Muscle layer of duodenum (tissue), 2 donors: ENCODE measurements around the gene DNAH6.

Experiments
- H3K27ac ChIP-seq: one replicate; pipeline ENCODE4 v1.7.0; 2013; ENCODE audit warnings: mild to moderate bottlenecking, low read length
- H3K27me3 ChIP-seq: one replicate; pipeline ENCODE4 v1.7.0; 2013; ENCODE audit warnings: low read depth, mild to moderate bottlenecking, control low read depth, low read length
- H3K36me3 ChIP-seq, 2 donors: one replicate each; pipeline ENCODE4 v1.7.0; 2013; ENCODE audit warnings: low read length in 2 of 2, control low read depth in 1 of 2, mild to moderate bottlenecking in 1 of 2; ENCODE audit not compliant: insufficient read depth in 2 of 2, control insufficient read depth in 1 of 2
- H3K4me1 ChIP-seq, 2 donors: one replicate each; pipeline ENCODE4 v1.7.0; 2013; ENCODE audit warnings: low read length in 2 of 2, mild to moderate bottlenecking in 2 of 2, control low read depth in 1 of 2, moderate library complexity in 1 of 2; ENCODE audit not compliant: insufficient read depth in 2 of 2, control insufficient read depth in 1 of 2
- H3K4me3 ChIP-seq, 2 donors: one replicate each; pipeline ENCODE4 v1.7.0; 2013; ENCODE audit warnings: low read length in 2 of 2, low read depth in 1 of 2, mild to moderate bottlenecking in 1 of 2
- H3K9me3 ChIP-seq, 2 donors: one replicate each; pipeline ENCODE4 v1.7.0; 2013; ENCODE audit warnings: low read length in 2 of 2, control low read depth in 1 of 2, mild to moderate bottlenecking in 1 of 2; ENCODE audit not compliant: control insufficient read depth in 1 of 2
- donor health status: healthy.

Gene DNAH6

GRCh38 chr2:84782717-84783442 is 266.6 kb downstream of the DNAH6 start:
- H3K4me1 ChIP-seq: no peaks in the 10 kb centered on the region
- no peaks in the 10 kb centered on the region for H3K36me3 ChIP-seq
- H3K9me3 ChIP-seq: no peaks in the 10 kb centered on the region
- H3K27me3 ChIP-seq: no peaks in the 10 kb centered on the region
- no peak overlapping the region for H3K27ac ChIP-seq
- H3K4me3 ChIP-seq: no peak overlapping the region

- no peak overlapping the region for H3K27ac ChIP-seq
- no peaks in the 10 kb centered on the region for H3K9me3 ChIP-seq
- H3K4me3 ChIP-seq: no peak overlapping the region
- no peaks in the 10 kb centered on the region for H3K4me1 ChIP-seq
- no peaks in the 10 kb centered on the region for H3K27me3 ChIP-seq
- no peaks in the 10 kb centered on the region for H3K36me3 ChIP-seq
These were observed 269.7 kb downstream of the DNAH6 start for GRCh38 chr2:84785950-84786349.

GRCh38 chr2:84786601-84787000 is 270.3 kb downstream of the DNAH6 start:
- no peaks in the 10 kb centered on the region for H3K27me3 ChIP-seq
- no peak overlapping the region for H3K4me3 ChIP-seq
- H3K4me1 ChIP-seq: no peaks in the 10 kb centered on the region
- no peak overlapping the region for H3K27ac ChIP-seq
- H3K36me3 ChIP-seq: no peaks in the 10 kb centered on the region
- H3K9me3 ChIP-seq: no peaks in the 10 kb centered on the region

GRCh38 chr2:84788027-84788426 is 271.7 kb downstream of the DNAH6 start:
- H3K4me3 ChIP-seq: no peak overlapping the region
- H3K27ac ChIP-seq: no peak overlapping the region
- no peaks in the 10 kb centered on the region for H3K9me3 ChIP-seq
- H3K4me1 ChIP-seq: no peaks in the 10 kb centered on the region
- no peaks in the 10 kb centered on the region for H3K27me3 ChIP-seq
- H3K36me3 ChIP-seq: no peaks in the 10 kb centered on the region

- H3K9me3 ChIP-seq: peaks cover 0 to under 1% of the 10 kb centered on the region in 2 donors
- H3K27me3 ChIP-seq: no peaks in the 10 kb centered on the region
- no peaks in the 10 kb centered on the region for H3K36me3 ChIP-seq
- no peaks in the 10 kb centered on the region for H3K4me1 ChIP-seq
- H3K27ac ChIP-seq: no peak overlapping the region
- no peak overlapping the region for H3K4me3 ChIP-seq
These were observed 272.2 kb downstream of the DNAH6 start for GRCh38 chr2:84788498-84788897.

- H3K27me3 ChIP-seq: no peaks in the 10 kb centered on the region
- no peak overlapping the region for H3K4me3 ChIP-seq
- H3K4me1 ChIP-seq: no peaks in the 10 kb centered on the region
- H3K9me3 ChIP-seq: peaks cover 0 to 2% of the 10 kb centered on the region in 2 donors
- H3K36me3 ChIP-seq: no peaks in the 10 kb centered on the region
- no peak overlapping the region for H3K27ac ChIP-seq
These were observed 276.7 kb downstream of the DNAH6 start for GRCh38 chr2:84792856-84793522.

- Histone ChIP-seq H3K9me3 (peaks cover 0 to 2% of the 10 kb centered on the region in 2 donors), H3K4me1 (no peaks in the 10 kb centered on the region), H3K27me3 (no peaks in the 10 kb centered on the region), H3K27ac (no peak overlapping the region), H3K36me3 (no peaks in the 10 kb centered on the region), H3K4me3 (no peak overlapping the region)
These were observed 277.3 kb downstream of the DNAH6 start for GRCh38 chr2:84793641-84794040.

- Histone ChIP-seq H3K4me3 (no peak overlapping the region), H3K27me3 (no peaks in the 10 kb centered on the region), H3K9me3 (peaks cover 0 to 2% of the 10 kb centered on the region in 2 donors), H3K36me3 (no peaks in the 10 kb centered on the region), H3K27ac (no peak overlapping the region), H3K4me1 (no peaks in the 10 kb centered on the region)
These were observed 280.5 kb downstream of the DNAH6 start for GRCh38 chr2:84796798-84797197.

- Histone ChIP-seq H3K27me3 (no peaks in the 10 kb centered on the region), H3K9me3 (peaks cover 0 to 6% of the 10 kb centered on the region in 2 donors), H3K4me1 (no peaks in the 10 kb centered on the region), H3K4me3 (no peak overlapping the region), H3K36me3 (no peaks in the 10 kb centered on the region), H3K27ac (no peak overlapping the region)
These were observed 281.0 kb downstream of the DNAH6 start for GRCh38 chr2:84797271-84797670.

- H3K27me3 ChIP-seq: no peaks in the 10 kb centered on the region
- H3K4me1 ChIP-seq: no peaks in the 10 kb centered on the region
- no peak overlapping the region for H3K4me3 ChIP-seq
- H3K36me3 ChIP-seq: no peaks in the 10 kb centered on the region
- H3K27ac ChIP-seq: no peak overlapping the region
- H3K9me3 ChIP-seq: peaks cover 0 to 4% of the 10 kb centered on the region in 2 donors
These were observed 283.5 kb downstream of the DNAH6 start for GRCh38 chr2:84799772-84800171.

GRCh38 chr2:84800194-84800805 is 284.0 kb downstream of the DNAH6 start:
- H3K36me3 ChIP-seq: no peaks in the 10 kb centered on the region
- no peaks in the 10 kb centered on the region for H3K27me3 ChIP-seq

More at GRCh38 chr2:84800194-84800805, 284.0 kb downstream of the DNAH6 start:
- H3K4me3 ChIP-seq: no peak overlapping the region
- peaks cover 0 to 4% of the 10 kb centered on the region in 2 donors for H3K9me3 ChIP-seq
- no peak overlapping the region for H3K27ac ChIP-seq
- H3K4me1 ChIP-seq: no peaks in the 10 kb centered on the region
